Tibial nerve (tissue), 4 donors: Measurements from ENCODE around the gene PPEF2. TPM values are rescaled to one million over a fixed set of nuclear protein-coding genes. Genes with fewer than 3 reads are reported as not detected.

ENCODE experiments used
- DNase-seq, 2 donors: peaks; one replicate each; pipeline ENCODE4 v3.0.0-alpha.2; 2019; ENCODE audit warnings: low spot score in 2 of 2
- H3K27ac ChIP-seq, 4 donors: fragments of 200-600 bp; sonication (generic) in 3 of 4; one replicate each; pipeline ENCODE4 v1.5.1; 2017 to 2019; ENCODE audit warnings: mild to moderate bottlenecking in 1 of 4
- H3K27me3 ChIP-seq, 2 donors: fragments of 200-600 bp; sonication (generic) in 1 of 2; one replicate each; pipeline versions ENCODE4 v1.5.1 to v1.6.0; 2017 to 2019
- H3K36me3 ChIP-seq, 3 donors: fragments of 200-600 bp; sonication (generic); one replicate each; pipeline ENCODE4 v1.5.1; 2018 to 2019
- H3K4me1 ChIP-seq, 4 donors: fragments of 200-600 bp; sonication (generic) in 3 of 4; one replicate each; pipeline ENCODE4 v1.5.1; 2017 to 2019
- H3K4me3 ChIP-seq, 4 donors: fragments of 200-600 bp; sonication (generic) in 3 of 4; one replicate each; pipeline ENCODE4 v1.5.1; 2017 to 2019; ENCODE audit warnings: mild to moderate bottlenecking in 1 of 4, moderate library complexity in 1 of 4
- H3K9me3 ChIP-seq, 4 donors: fragments of 200-600 bp; sonication (generic) in 3 of 4; one replicate each; pipeline ENCODE4 v1.5.1; 2017 to 2019
- EP300 ChIP-seq, 2 donors: sonication (generic); formaldehyde crosslinking; IDR thresholded peaks; one replicate each; pipeline ENCODE4 v1.6.1; 2017; ENCODE audit warnings: antibody characterized with exemption in 2 of 2, mild to moderate bottlenecking in 1 of 2
- POLR2A ChIP-seq, 2 donors: fragments of 450-650 bp; IDR thresholded peaks; one replicate each; pipeline ENCODE4 v1.6.1; 2017; ENCODE audit warnings: antibody characterized with exemption in 2 of 2, mild to moderate bottlenecking in 2 of 2, moderate library complexity in 2 of 2
- WGBS, 2 donors: methylation state at CpG; one replicate each; pipeline ENCODE4 v1.1.5; 2018; 5-methylcytosine and 5-hydroxymethylcytosine counted together
- total RNA-seq, 4 donors: library from RNA; depleted of rRNA; stranded (reverse); fragments of >200 nt; gene quantifications; one replicate each; pipeline ENCODE4 v1.1.0, GENCODE V29; 2016
- TF ChIP-seq, protein P1 (sequence below), 5 experiments: fragments of 200-600 bp in 3 of 5; fragments of 450-650 bp in 2 of 5; sonication (generic) in 3 of 5; IDR thresholded peaks; one replicate each; pipeline ENCODE4 v1.5.1; 2016 to 2019; ENCODE audit warnings: antibody characterized with exemption in 5 of 5, mild to moderate bottlenecking in 3 of 5, moderate library complexity in 2 of 5

PPEF2 gene
- total RNA-seq, 4 donors from 2014 or later = under 0.01 to 1.1 (median 0.30) TPM; not detected in 1

DNA sequence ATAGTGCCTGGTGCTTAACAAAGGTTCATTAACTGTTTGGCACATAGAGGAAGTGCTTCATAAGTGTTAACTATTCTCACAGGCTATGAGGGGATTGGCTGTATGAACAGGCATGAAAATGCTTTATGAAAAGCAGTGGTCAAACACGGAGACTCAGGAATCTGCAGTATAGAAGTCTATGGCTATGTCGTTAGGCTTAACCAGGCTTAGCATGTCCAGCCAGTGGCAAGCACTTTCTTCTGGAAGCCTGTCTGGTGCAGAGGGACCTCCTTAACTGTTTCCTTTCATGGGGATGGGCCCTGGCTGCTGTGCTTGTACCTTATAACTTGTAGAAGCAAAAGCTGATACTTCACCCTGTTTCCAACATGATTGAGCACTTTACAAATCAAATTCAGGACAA lies 78.4 kb downstream of the PPEF2 start:
- Histone ChIP-seq H3K27ac (no peak overlapping the region), H3K9me3 (no peaks in the 10 kb centered on the region), H3K4me1 (no peaks in the 10 kb centered on the region), H3K27me3 (no peaks in the 10 kb centered on the region), H3K36me3 (no peaks in the 10 kb centered on the region), H3K4me3 (no peak overlapping the region)
- TF ChIP-seq POLR2A (IDR thresholded peaks at IDR 0.05) (no peak), EP300 (IDR thresholded peaks at IDR 0.05) (no peak)
- TF ChIP-seq, protein P1, sequence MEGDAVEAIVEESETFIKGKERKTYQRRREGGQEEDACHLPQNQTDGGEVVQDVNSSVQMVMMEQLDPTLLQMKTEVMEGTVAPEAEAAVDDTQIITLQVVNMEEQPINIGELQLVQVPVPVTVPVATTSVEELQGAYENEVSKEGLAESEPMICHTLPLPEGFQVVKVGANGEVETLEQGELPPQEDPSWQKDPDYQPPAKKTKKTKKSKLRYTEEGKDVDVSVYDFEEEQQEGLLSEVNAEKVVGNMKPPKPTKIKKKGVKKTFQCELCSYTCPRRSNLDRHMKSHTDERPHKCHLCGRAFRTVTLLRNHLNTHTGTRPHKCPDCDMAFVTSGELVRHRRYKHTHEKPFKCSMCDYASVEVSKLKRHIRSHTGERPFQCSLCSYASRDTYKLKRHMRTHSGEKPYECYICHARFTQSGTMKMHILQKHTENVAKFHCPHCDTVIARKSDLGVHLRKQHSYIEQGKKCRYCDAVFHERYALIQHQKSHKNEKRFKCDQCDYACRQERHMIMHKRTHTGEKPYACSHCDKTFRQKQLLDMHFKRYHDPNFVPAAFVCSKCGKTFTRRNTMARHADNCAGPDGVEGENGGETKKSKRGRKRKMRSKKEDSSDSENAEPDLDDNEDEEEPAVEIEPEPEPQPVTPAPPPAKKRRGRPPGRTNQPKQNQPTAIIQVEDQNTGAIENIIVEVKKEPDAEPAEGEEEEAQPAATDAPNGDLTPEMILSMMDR (IDR thresholded peaks at IDR 0.05) = no peak
- 31 to 39% methylated on average over 2 of the region's 2 CpGs for WGBS, 2 donors
- DNase-seq = no peak

DNA sequence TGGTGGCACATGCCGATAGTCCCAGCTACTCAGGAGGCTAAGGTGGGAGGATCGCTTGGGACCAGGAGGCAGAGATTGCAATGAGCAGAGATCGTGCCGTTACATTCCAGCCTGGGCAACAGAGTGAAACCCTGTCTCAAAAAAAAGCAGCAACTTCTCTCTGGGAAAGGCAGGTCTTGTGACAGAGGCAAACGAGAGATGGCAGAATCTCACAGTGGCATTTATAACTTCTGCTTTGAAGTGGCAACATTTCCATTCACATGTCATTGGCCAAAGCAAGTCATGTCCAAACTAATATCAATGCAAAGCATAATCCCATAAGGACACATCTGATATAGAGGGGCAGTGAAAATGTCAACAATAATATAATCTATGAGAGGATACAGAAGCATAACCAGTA lies 79.8 kb downstream of the PPEF2 start:
- DNase-seq = no peak
- H3K4me1 ChIP-seq = no peaks in the 10 kb centered on the region
- TF ChIP-seq, protein P1 (IDR thresholded peaks at IDR 0.05) = no peak
- no peak for TF ChIP-seq EP300 (IDR thresholded peaks at IDR 0.05)
- no peak for TF ChIP-seq POLR2A (IDR thresholded peaks at IDR 0.05)
- no peaks in the 10 kb centered on the region for H3K27me3 ChIP-seq
- 87 to 88% methylated on average over 5 of the region's 5 CpGs for WGBS, 2 donors
- H3K4me3 ChIP-seq = no peak overlapping the region
- H3K36me3 ChIP-seq = no peaks in the 10 kb centered on the region
- H3K27ac ChIP-seq = no peak overlapping the region
- no peaks in the 10 kb centered on the region for H3K9me3 ChIP-seq

- DNase-seq = no peak
Measured at GRCh38 chr4:75821966-75822365, 80.3 kb downstream of the PPEF2 start.

GRCh38 chr4:75821216-75821615 lies 81.0 kb downstream of the PPEF2 start:
- Histone ChIP-seq H3K4me1 (no peaks in the 10 kb centered on the region), H3K36me3 (peaks cover 0 to 8% (median 0%) of the 10 kb centered on the region in 3 donors), H3K27ac (no peak overlapping the region), H3K4me3 (no peak overlapping the region), H3K9me3 (no peaks in the 10 kb centered on the region), H3K27me3 (no peaks in the 10 kb centered on the region)
- TF ChIP-seq, protein P1 (IDR thresholded peaks at IDR 0.05) = no peak
- TF ChIP-seq POLR2A (IDR thresholded peaks at IDR 0.05) (no peak), EP300 (IDR thresholded peaks at IDR 0.05) (no peak)
- no peak for DNase-seq
- WGBS, 2 donors = 70 to 81% methylated on average over 3 of the region's 3 CpGs

More at GRCh38 chr4:75821966-75822365, 80.3 kb downstream of the PPEF2 start:
- H3K27ac ChIP-seq = no peak overlapping the region
- no peaks in the 10 kb centered on the region for H3K4me1 ChIP-seq
- H3K36me3 ChIP-seq = peaks cover 0 to under 1% (median 0%) of the 10 kb centered on the region in 3 donors
- no peak for TF ChIP-seq POLR2A (IDR thresholded peaks at IDR 0.05)
- TF ChIP-seq EP300 (IDR thresholded peaks at IDR 0.05) = no peak
- TF ChIP-seq, protein P1 (IDR thresholded peaks at IDR 0.05) = no peak
- 80 to 95% methylated on average over 5 of the region's 5 CpGs for WGBS, 2 donors
- H3K4me3 ChIP-seq = no peak overlapping the region
- H3K27me3 ChIP-seq = no peaks in the 10 kb centered on the region
- H3K9me3 ChIP-seq = no peaks in the 10 kb centered on the region

DNA sequence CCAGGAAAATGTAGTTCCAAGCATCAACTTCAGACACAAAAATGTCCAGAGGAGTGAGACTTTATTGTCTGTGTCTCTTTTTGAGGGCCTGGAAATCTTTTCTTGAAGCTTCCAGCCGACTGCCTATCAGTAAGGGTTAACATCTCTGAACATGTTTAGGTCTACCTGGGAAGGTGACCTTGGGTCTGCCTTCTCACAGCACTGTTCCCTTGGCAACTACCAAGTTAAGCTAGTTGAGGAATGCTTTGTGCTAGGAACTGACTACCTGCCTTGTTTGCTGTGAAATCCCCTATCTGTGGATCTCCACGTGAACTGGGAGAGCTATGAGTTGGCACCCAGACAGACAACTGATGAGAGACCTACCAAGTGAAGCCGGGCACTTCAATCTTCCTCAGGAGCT lies 81.6 kb downstream of the PPEF2 start:
- TF ChIP-seq, protein P1 (IDR thresholded peaks at IDR 0.05) = no peak
- no peak for TF ChIP-seq EP300 (IDR thresholded peaks at IDR 0.05)
- no peak for TF ChIP-seq POLR2A (IDR thresholded peaks at IDR 0.05)
- WGBS, 2 donors = 76 to 88% methylated on average over 3 of the region's 3 CpGs
- no peak for DNase-seq
- H3K27ac ChIP-seq = no peak overlapping the region
- peaks cover 0 to 12% (median 0%) of the 10 kb centered on the region in 3 donors for H3K36me3 ChIP-seq
- no peaks in the 10 kb centered on the region for H3K4me1 ChIP-seq
- no peaks in the 10 kb centered on the region for H3K9me3 ChIP-seq
- no peaks in the 10 kb centered on the region for H3K27me3 ChIP-seq
- H3K4me3 ChIP-seq = no peak overlapping the region
